ENCODE results near the gene A2ML1. TPM values are rescaled to one million over a fixed set of nuclear protein-coding genes. Genes with fewer than 3 reads are reported as not detected.
"Not testable (repeated sequence)": the region's sequence is repeated elsewhere in the genome, so short reads cannot be mapped to it uniquely, and the experiment has no call there.

A2ML1 gene
- total RNA-seq, 4 donors from 2014 or later = 5.7 to 9.8 (median 7.1) TPM

- no peak overlapping the region for H3K4me3 ChIP-seq
- no peak overlapping the region for H3K27ac ChIP-seq
- no peaks in the 10 kb centered on the region for H3K36me3 ChIP-seq
- no peaks in the 10 kb centered on the region for H3K27me3 ChIP-seq
- no peak for DNase-seq (ENCODE audit: low spot score in 2 of 2)
- no peak for TF ChIP-seq EP300 (IDR thresholded peaks at IDR 0.05)
- TF ChIP-seq, protein P1, sequence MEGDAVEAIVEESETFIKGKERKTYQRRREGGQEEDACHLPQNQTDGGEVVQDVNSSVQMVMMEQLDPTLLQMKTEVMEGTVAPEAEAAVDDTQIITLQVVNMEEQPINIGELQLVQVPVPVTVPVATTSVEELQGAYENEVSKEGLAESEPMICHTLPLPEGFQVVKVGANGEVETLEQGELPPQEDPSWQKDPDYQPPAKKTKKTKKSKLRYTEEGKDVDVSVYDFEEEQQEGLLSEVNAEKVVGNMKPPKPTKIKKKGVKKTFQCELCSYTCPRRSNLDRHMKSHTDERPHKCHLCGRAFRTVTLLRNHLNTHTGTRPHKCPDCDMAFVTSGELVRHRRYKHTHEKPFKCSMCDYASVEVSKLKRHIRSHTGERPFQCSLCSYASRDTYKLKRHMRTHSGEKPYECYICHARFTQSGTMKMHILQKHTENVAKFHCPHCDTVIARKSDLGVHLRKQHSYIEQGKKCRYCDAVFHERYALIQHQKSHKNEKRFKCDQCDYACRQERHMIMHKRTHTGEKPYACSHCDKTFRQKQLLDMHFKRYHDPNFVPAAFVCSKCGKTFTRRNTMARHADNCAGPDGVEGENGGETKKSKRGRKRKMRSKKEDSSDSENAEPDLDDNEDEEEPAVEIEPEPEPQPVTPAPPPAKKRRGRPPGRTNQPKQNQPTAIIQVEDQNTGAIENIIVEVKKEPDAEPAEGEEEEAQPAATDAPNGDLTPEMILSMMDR (IDR thresholded peaks at IDR 0.05) = no peak
- TF ChIP-seq POLR2A (IDR thresholded peaks at IDR 0.05) = no peak
- H3K9me3 ChIP-seq = no peaks in the 10 kb centered on the region
- WGBS, 2 donors = 50 to 54% methylated on average over 3 of the region's 3 CpGs
- peaks cover 0 to 35% (median 6%) of the 10 kb centered on the region in 4 donors for H3K4me1 ChIP-seq
These were observed 89.3 kb downstream of the A2ML1 start for GRCh38 chr12:8911606-8912268.

DNA sequence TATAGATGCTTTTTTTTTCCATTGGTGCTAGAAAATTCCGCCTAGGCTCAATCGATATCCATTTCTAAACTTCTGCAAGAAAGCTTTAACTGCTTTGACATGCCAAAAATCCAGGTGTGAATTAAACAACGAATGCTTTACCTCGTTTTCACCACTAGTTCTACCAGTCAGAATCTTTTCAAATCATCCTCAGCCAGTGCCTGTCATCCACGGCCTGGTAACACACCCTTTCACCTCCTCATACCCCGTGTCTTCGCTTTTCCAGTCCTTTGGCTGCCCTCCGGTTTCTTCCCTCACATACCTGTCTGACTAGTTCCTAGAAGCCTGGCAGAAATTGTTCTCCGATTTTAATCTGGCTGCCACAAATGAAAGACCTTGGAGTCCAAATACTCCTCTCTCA is 90.5 kb downstream of the A2ML1 start:
- no peak for DNase-seq (ENCODE audit: low spot score in 2 of 2)
- no peaks in the 10 kb centered on the region for H3K36me3 ChIP-seq
- TF ChIP-seq, protein P1 (IDR thresholded peaks at IDR 0.05) = peak in 1 of 5 experiments; percentile 6
- TF ChIP-seq EP300 (IDR thresholded peaks at IDR 0.05) = no peak
- H3K4me1 ChIP-seq = peaks cover 0 to 40% (median 6%) of the 10 kb centered on the region in 4 donors
- H3K27ac ChIP-seq = peak overlapping the region in 3 of 4 donors; percentile 83 to 96 (median 95)
- H3K27me3 ChIP-seq = no peaks in the 10 kb centered on the region
- H3K9me3 ChIP-seq = no peaks in the 10 kb centered on the region
- WGBS, 2 donors = 35 to 39% methylated on average over 9 of the region's 9 CpGs
- no peak overlapping the region for H3K4me3 ChIP-seq

DNA sequence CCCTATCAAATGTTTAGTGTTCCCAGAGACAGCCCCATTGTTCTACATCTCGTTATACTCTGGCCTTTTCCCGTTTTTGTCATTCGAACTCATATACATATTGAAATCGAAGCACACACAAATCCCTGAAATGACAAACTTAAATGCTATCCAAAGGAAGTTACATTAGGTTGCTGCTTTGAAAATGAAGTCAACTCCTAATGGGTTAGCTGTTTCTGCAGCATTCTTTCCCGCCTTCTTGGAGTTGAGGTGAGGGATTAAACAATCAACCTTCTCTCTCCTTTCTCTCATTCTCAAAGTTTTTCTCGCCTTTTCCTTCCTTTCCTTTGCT is 91.2 kb downstream of the A2ML1 start:
- DNase-seq (ENCODE audit: low spot score in 2 of 2) = no peak
- 5 to 8% methylated on average over 6 of the region's 6 CpGs for whole genome bisulfite sequencing, 2 donors
- Histone ChIP-seq H3K4me3 (peak overlapping the region; percentile 60 to 85 (median 72)), H3K4me1 (peaks cover 0 to 40% (median 6%) of the 10 kb centered on the region in 4 donors), H3K27me3 (no peaks in the 10 kb centered on the region), H3K27ac (peak overlapping the region; percentile 83 to 96 (median 90)), H3K9me3 (no peaks in the 10 kb centered on the region), H3K36me3 (peaks cover 0 to 4% (median 0%) of the 10 kb centered on the region in 3 donors)
- TF ChIP-seq, protein P1 (IDR thresholded peaks at IDR 0.05) = no peak
- TF ChIP-seq EP300 (IDR thresholded peaks at IDR 0.05) = no peak
- no peak for TF ChIP-seq POLR2A (IDR thresholded peaks at IDR 0.05)

- not testable (repeated sequence) for H3K9me3 ChIP-seq, H3K36me3 ChIP-seq, H3K27me3 ChIP-seq
- peak; percentile 44 to 64 for DNase-seq (ENCODE audit: low spot score in 2 of 2)
- H3K4me1 ChIP-seq = peaks cover 0 to 40% (median 6%) of the 10 kb centered on the region in 4 donors
- peak in 1 of 2 donors; percentile 51 for TF ChIP-seq EP300 (IDR thresholded peaks at IDR 0.05)
- TF ChIP-seq, protein P1 (IDR thresholded peaks at IDR 0.05) = peak; percentile 14 to 53 (median 40)
- 0 to 1% methylated on average over 14 to 34 of the region's 57 CpGs for WGBS, 2 donors
- peak within 1 kb of the TSS; percentile 60 to 85 (median 72) for H3K4me3 ChIP-seq
- peak within 1 kb of the TSS; percentile 83 to 96 (median 90) for H3K27ac ChIP-seq
These were observed 91.8 kb downstream of the A2ML1 start, which contains the start of gene PHC1 for GRCh38 chr12:8914033-8914715. TSS of gene PHC1 (plus strand) at chr12:8914509. CDS start at chr12:8917678, 3,169 bp downstream.

All from tibial nerve (tissue), 4 donors.